Astrocyte (in vitro differentiated cells and primary cell): ENCODE results near the gene ZNF783. TPM values are rescaled to one million over a fixed set of nuclear protein-coding genes. Genes with fewer than 3 reads are reported as not detected.

Experiments used
- DNase-seq: peaks from one replicate; pipeline ENCODE4 v3.0.0-alpha.2; 2010; ENCODE audit warnings: low read depth
- FAIRE-seq: peaks from 2 replicates; lab custom pipeline; 2011; peaks lifted over from hg19 to GRCh38; lab: Jason Lieb, UNC
- H2AFZ ChIP-seq: 2 replicates; pipeline ENCODE4 v1.6.0; 2012; ENCODE audit warnings: low read depth, low read length, inconsistent platforms
- H3K27ac ChIP-seq: 2 replicates; pipeline ENCODE4 v1.5.1; 2011; ENCODE audit warnings: low read depth, low read length, inconsistent platforms
- H3K27me3 ChIP-seq: 2 replicates; pipeline ENCODE4 v1.6.0; 2011; ENCODE audit warnings: low read length, inconsistent platforms; ENCODE audit not compliant: insufficient read depth
- H3K36me3 ChIP-seq: 2 replicates; pipeline ENCODE4 v1.5.1; 2011; ENCODE audit warnings: low read length, inconsistent platforms; ENCODE audit not compliant: insufficient read depth
- H3K4me1 ChIP-seq: 2 replicates; pipeline ENCODE4 v1.5.1; 2011; ENCODE audit warnings: low read length, inconsistent platforms; ENCODE audit not compliant: insufficient read depth
- H3K4me2 ChIP-seq: 2 replicates; pipeline ENCODE4 v1.6.0; 2012; ENCODE audit warnings: low read length, inconsistent platforms
- H3K4me3 ChIP-seq: 2 replicates; pipeline ENCODE4 v1.5.1; 2011; ENCODE audit warnings: low read depth, mild to moderate bottlenecking, low read length, inconsistent platforms; ENCODE audit not compliant: insufficient read depth
- H3K79me2 ChIP-seq: 2 replicates; pipeline ENCODE4 v1.6.0; 2012; ENCODE audit warnings: mild to moderate bottlenecking, low read length, inconsistent platforms; ENCODE audit not compliant: insufficient read depth
- H3K9ac ChIP-seq: 2 replicates; pipeline ENCODE4 v1.6.0; 2012; ENCODE audit warnings: mild to moderate bottlenecking, low read length, inconsistent platforms
- H3K9me3 ChIP-seq: 2 replicates; pipeline ENCODE4 v1.5.1; 2012; ENCODE audit warnings: low read depth, mild to moderate bottlenecking, low read length, inconsistent platforms; ENCODE audit not compliant: insufficient read depth
- H4K20me1 ChIP-seq: 2 replicates; pipeline ENCODE4 v1.6.0; 2012; ENCODE audit warnings: low read length, inconsistent platforms; ENCODE audit not compliant: insufficient read depth
- H3K27ac Mint-ChIP-seq: one replicate; pipeline ENCODE4 v1.8.0; 2021; ENCODE audit warnings: mild to moderate bottlenecking, mixed read lengths; ENCODE audit not compliant: unreplicated experiment
- H3K27me3 Mint-ChIP-seq: one replicate; pipeline ENCODE4 v1.8.0; 2021; ENCODE audit warnings: low read depth, mixed read lengths; ENCODE audit not compliant: unreplicated experiment
- H3K36me3 Mint-ChIP-seq: one replicate; pipeline ENCODE4 v1.8.0; 2021; ENCODE audit warnings: low read depth, mixed read lengths; ENCODE audit not compliant: unreplicated experiment
- H3K4me1 Mint-ChIP-seq: one replicate; pipeline ENCODE4 v1.8.0; 2021; ENCODE audit warnings: low read depth, mixed read lengths; ENCODE audit not compliant: unreplicated experiment
- H3K4me3 Mint-ChIP-seq: one replicate; pipeline ENCODE4 v1.8.0; 2021; ENCODE audit warnings: mild to moderate bottlenecking, moderate library complexity, mixed read lengths; ENCODE audit not compliant: unreplicated experiment
- H3K9me3 Mint-ChIP-seq: one replicate; pipeline ENCODE4 v1.8.0; 2021; ENCODE audit warnings: mild to moderate bottlenecking, mixed read lengths; ENCODE audit not compliant: unreplicated experiment
- EZH2 ChIP-seq: IDR thresholded peaks from 2 replicates; pipeline ENCODE4 v1.6.1; 2012; ENCODE audit warnings: mild to moderate bottlenecking, low read length, inconsistent platforms; ENCODE audit not compliant: insufficient read depth
- total RNA-seq: library from RNA; stranded (reverse); gene quantifications from 2 replicates; pipeline ENCODE4 v1.2.1, GENCODE V29; 2021
- TF ChIP-seq, protein P1 (sequence below): IDR thresholded peaks from 2 replicates; pipeline ENCODE4 v1.5.1; 2011; ENCODE audit warnings: low read depth, mild to moderate bottlenecking, inconsistent platforms, low read length, moderate library complexity; ENCODE audit not compliant: insufficient read depth

Gene ZNF783
- total RNA-seq, 1 donor from 2014 or later: 10.6 TPM

- H2AFZ ChIP-seq: no peak overlapping the region
- no peaks in the 10 kb centered on the region for H3K9me3 ChIP-seq
- Mint-ChIP-seq H3K36me3 (peaks cover 29% of the 10 kb centered on the region), H3K9me3 (peaks cover 2% of the 10 kb centered on the region), H3K4me1 (no peaks in the 10 kb centered on the region), H3K27ac (no peak overlapping the region), H3K27me3 (no peaks in the 10 kb centered on the region), H3K4me3 (no peak overlapping the region)
- TF ChIP-seq, protein P1, sequence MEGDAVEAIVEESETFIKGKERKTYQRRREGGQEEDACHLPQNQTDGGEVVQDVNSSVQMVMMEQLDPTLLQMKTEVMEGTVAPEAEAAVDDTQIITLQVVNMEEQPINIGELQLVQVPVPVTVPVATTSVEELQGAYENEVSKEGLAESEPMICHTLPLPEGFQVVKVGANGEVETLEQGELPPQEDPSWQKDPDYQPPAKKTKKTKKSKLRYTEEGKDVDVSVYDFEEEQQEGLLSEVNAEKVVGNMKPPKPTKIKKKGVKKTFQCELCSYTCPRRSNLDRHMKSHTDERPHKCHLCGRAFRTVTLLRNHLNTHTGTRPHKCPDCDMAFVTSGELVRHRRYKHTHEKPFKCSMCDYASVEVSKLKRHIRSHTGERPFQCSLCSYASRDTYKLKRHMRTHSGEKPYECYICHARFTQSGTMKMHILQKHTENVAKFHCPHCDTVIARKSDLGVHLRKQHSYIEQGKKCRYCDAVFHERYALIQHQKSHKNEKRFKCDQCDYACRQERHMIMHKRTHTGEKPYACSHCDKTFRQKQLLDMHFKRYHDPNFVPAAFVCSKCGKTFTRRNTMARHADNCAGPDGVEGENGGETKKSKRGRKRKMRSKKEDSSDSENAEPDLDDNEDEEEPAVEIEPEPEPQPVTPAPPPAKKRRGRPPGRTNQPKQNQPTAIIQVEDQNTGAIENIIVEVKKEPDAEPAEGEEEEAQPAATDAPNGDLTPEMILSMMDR: no peak
- no peak overlapping the region for H3K4me3 ChIP-seq
- H4K20me1 ChIP-seq: peaks cover 10% of the 10 kb centered on the region
- no peaks in the 10 kb centered on the region for H3K4me1 ChIP-seq
- FAIRE-seq (no peak), DNase-seq (no peak)
- no peak overlapping the region for H3K4me2 ChIP-seq
- peaks cover 7% of the 10 kb centered on the region for H3K79me2 ChIP-seq
- no peak overlapping the region for H3K9ac ChIP-seq
- H3K27me3 ChIP-seq: no peaks in the 10 kb centered on the region
- no peak overlapping the region for H3K27ac ChIP-seq
- H3K36me3 ChIP-seq: peaks cover 16% of the 10 kb centered on the region
Observed at GRCh38 chr7:149277871-149278270, 15.9 kb downstream of the ZNF783 start.

GRCh38 chr7:149278396-149278795 lies 16.4 kb downstream of the ZNF783 start:
- TF ChIP-seq, protein P1: no peak
- TF ChIP-seq EZH2: no peak
- peaks cover 4% of the 10 kb centered on the region for H4K20me1 ChIP-seq
- H3K79me2 ChIP-seq: peaks cover 3% of the 10 kb centered on the region
- H3K4me1 ChIP-seq: no peaks in the 10 kb centered on the region
- FAIRE-seq: no peak
- Mint-ChIP-seq H3K36me3 (peaks cover 23% of the 10 kb centered on the region), H3K27ac (no peak overlapping the region), H3K27me3 (no peaks in the 10 kb centered on the region), H3K4me1 (no peaks in the 10 kb centered on the region), H3K4me3 (no peak overlapping the region), H3K9me3 (peaks cover 2% of the 10 kb centered on the region)
- H3K27ac ChIP-seq: no peak overlapping the region
- H3K9me3 ChIP-seq: no peaks in the 10 kb centered on the region
- no peak overlapping the region for H3K4me2 ChIP-seq
- peaks cover 12% of the 10 kb centered on the region for H3K36me3 ChIP-seq
- DNase-seq: no peak
- no peaks in the 10 kb centered on the region for H3K27me3 ChIP-seq
- no peak overlapping the region for H2AFZ ChIP-seq
- H3K9ac ChIP-seq: no peak overlapping the region
- no peak overlapping the region for H3K4me3 ChIP-seq

DNA sequence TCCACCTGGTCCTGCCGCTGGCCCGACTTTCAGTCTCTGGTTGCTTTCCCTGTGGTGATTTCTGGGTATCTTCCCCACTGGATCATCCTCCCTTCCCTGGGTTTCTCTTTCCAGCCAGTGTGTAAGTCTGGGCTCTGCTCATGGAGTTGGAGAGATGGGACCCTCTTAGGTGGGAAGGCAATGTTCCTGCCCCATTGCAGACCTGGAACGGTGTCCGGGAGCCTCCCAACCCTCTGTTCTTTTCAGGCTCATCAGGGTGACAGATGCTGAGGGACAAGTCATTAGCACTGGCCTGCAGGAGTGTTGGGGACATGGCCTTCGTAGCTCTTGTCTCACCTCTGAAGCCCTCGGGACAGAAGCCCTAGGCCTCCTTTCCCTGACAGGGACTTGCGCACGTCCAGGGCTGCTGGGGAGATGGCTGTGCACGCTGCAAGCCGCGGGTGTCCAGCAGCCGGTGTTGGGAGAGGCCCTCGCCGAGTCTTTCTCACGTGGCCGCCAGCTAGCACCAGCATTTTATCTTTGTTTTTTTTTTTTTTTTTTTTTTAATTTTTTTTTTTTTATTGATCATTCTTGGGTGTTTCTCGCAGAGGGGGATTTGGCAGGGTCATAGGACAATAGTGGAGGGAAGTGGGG lies 17.2 kb downstream of the ZNF783 start:
- Mint-ChIP-seq H3K36me3 (peaks cover 20% of the 10 kb centered on the region), H3K27me3 (no peaks in the 10 kb centered on the region)

More for the DNA sequence above, 17.2 kb downstream of the ZNF783 start:
- Histone ChIP-seq H3K4me1 (no peaks in the 10 kb centered on the region), H2AFZ (no peak overlapping the region), H3K79me2 (no peaks in the 10 kb centered on the region), H4K20me1 (peaks cover 8% of the 10 kb centered on the region), H3K9ac (no peak overlapping the region), H3K36me3 (peaks cover 12% of the 10 kb centered on the region), H3K4me2 (no peak overlapping the region), H3K27ac (no peak overlapping the region), H3K27me3 (no peaks in the 10 kb centered on the region), H3K9me3 (no peaks in the 10 kb centered on the region), H3K4me3 (no peak overlapping the region)
- TF ChIP-seq, protein P1: no peak
- TF ChIP-seq EZH2: no peak
- FAIRE-seq: no peak
- no peak for DNase-seq
- Mint-ChIP-seq H3K4me3 (no peak overlapping the region), H3K4me1 (no peaks in the 10 kb centered on the region), H3K27ac (no peak overlapping the region), H3K9me3 (peaks cover 2% of the 10 kb centered on the region)
